GM12865 (cell line): ENCODE data around the gene BCL7A.

Source experiments
- DNase-seq: peaks from one replicate; pipeline ENCODE4 v3.0.0; 2010; ENCODE audit warnings: low read depth
- H3K4me3 ChIP-seq: 2 replicates; pipeline ENCODE4 v1.5.1; 2011; ENCODE audit warnings: mild to moderate bottlenecking, low read depth, low read length, control low read depth
- TF ChIP-seq, protein P1 (sequence below): IDR thresholded peaks from 2 replicates; pipeline ENCODE4 v1.5.1; 2011; ENCODE audit warnings: low read length, control low read depth, low read depth, inconsistent platforms; ENCODE audit not compliant: insufficient read depth; ENCODE audit errors: missing control alignments

The BCL7A gene

GRCh38 chr12:122084857-122085405, 63.2 kb downstream of the BCL7A start:
- TF ChIP-seq, protein P1, sequence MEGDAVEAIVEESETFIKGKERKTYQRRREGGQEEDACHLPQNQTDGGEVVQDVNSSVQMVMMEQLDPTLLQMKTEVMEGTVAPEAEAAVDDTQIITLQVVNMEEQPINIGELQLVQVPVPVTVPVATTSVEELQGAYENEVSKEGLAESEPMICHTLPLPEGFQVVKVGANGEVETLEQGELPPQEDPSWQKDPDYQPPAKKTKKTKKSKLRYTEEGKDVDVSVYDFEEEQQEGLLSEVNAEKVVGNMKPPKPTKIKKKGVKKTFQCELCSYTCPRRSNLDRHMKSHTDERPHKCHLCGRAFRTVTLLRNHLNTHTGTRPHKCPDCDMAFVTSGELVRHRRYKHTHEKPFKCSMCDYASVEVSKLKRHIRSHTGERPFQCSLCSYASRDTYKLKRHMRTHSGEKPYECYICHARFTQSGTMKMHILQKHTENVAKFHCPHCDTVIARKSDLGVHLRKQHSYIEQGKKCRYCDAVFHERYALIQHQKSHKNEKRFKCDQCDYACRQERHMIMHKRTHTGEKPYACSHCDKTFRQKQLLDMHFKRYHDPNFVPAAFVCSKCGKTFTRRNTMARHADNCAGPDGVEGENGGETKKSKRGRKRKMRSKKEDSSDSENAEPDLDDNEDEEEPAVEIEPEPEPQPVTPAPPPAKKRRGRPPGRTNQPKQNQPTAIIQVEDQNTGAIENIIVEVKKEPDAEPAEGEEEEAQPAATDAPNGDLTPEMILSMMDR, result no peak
- DNase-seq, result no peak
- no peak overlapping the region for H3K4me3 ChIP-seq

DNA sequence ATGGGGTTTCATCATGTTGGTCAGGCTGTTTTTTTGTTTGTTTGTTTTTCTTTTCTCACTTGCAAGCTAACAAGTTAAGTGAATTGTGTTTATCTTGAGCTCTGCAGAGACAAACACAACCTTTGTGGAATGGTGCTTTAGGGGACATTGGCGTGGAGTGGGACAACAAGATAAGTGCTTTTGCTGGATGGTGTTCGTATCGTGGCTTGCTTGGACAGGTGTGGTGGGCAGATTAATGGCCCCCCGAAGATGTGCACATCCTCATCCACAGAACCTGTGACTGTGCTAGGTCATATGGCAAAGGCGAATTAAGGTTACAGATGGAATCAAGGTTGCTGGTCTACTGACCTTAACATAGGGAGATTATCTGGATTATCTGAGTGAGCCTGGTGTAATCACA, 63.9 kb downstream of the BCL7A start:
- no peak for DNase-seq
- no peak overlapping the region for H3K4me3 ChIP-seq
- TF ChIP-seq, protein P1, result no peak

- H3K4me3 ChIP-seq, result no peak overlapping the region
- TF ChIP-seq, protein P1, result no peak
- DNase-seq, result no peak
Observed at GRCh38 chr12:122086116-122086515, 64.4 kb downstream of the BCL7A start.

- no peak overlapping the region for H3K4me3 ChIP-seq
- no peak for DNase-seq
- TF ChIP-seq, protein P1, result no peak
Observed at GRCh38 chr12:122086641-122087285, 65.1 kb downstream of the BCL7A start.

GRCh38 chr12:122087431-122088178, 65.9 kb downstream of the BCL7A start:
- DNase-seq, result no peak
- H3K4me3 ChIP-seq, result no peak overlapping the region
- TF ChIP-seq, protein P1, result no peak

GRCh38 chr12:122088179-122088810, 66.6 kb downstream of the BCL7A start:
- no peak overlapping the region for H3K4me3 ChIP-seq
- DNase-seq, result no peak
- TF ChIP-seq, protein P1, result no peak
